Transverse colon (tissue), 4 donors: ENCODE measurements around the gene JMJD1C. TPM values are rescaled to one million over a fixed set of nuclear protein-coding genes. Genes with fewer than 3 reads are reported as not detected.
A peak's percentile ranks its signal among the peaks of the same experiment; 100 is the strongest.

Source experiments
- DNase-seq: peaks from one replicate; pipeline ENCODE4 v3.0.0-alpha.2; 2019
- H3K27ac ChIP-seq, 4 donors: fragments of 200-600 bp; sonication (generic); 2 replicates each; pipeline ENCODE4 v1.5.1; 2016 to 2018; ENCODE audit warnings: inconsistent platforms in 4 of 4
- H3K27me3 ChIP-seq: fragments of 200-600 bp; sonication (generic); 2 replicates; pipeline ENCODE4 v1.5.1; 2017; ENCODE audit warnings: inconsistent platforms
- H3K36me3 ChIP-seq, 4 donors: fragments of 200-600 bp; sonication (generic); 2 replicates each; pipeline ENCODE4 v1.5.1; 2017 to 2019; ENCODE audit warnings: inconsistent platforms in 4 of 4
- H3K4me1 ChIP-seq, 4 donors: fragments of 200-600 bp; sonication (generic); 2 replicates each; pipeline ENCODE4 v1.5.1; 2017 to 2020; ENCODE audit warnings: inconsistent platforms in 4 of 4
- H3K4me3 ChIP-seq, 4 donors: fragments of 200-600 bp; sonication (generic); 1 replicate in 1 of 4; 2 replicates in 3 of 4; pipeline versions ENCODE4 v1.5.1 to v1.6.1; 2017 to 2019; ENCODE audit warnings: inconsistent platforms in 4 of 4
- H3K9me3 ChIP-seq, 2 donors: fragments of 200-600 bp; sonication (generic); 2 replicates each; pipeline ENCODE4 v1.5.1; 2017 to 2019; ENCODE audit warnings: inconsistent platforms in 2 of 2
- CTCF ChIP-seq, 5 experiments: fragments of 200-600 bp in 3 of 5; fragments of 450-650 bp in 2 of 5; sonication (generic) in 3 of 5; IDR thresholded peaks; 1 replicate in 2 of 5; 2 replicates in 3 of 5; pipeline ENCODE4 v1.5.1; 2016 to 2017; ENCODE audit warnings: antibody characterized with exemption in 5 of 5, inconsistent platforms in 3 of 5, mild to moderate bottlenecking in 2 of 5, moderate library complexity in 1 of 5
- EP300 ChIP-seq: sonication (generic); formaldehyde crosslinking; IDR thresholded peaks from one replicate; pipeline ENCODE4 v1.6.1; 2017; ENCODE audit warnings: antibody characterized with exemption, low read depth
- POLR2A ChIP-seq: fragments of 450-650 bp; IDR thresholded peaks from one replicate; pipeline ENCODE4 v1.6.1; 2016; ENCODE audit warnings: antibody characterized with exemption, mild to moderate bottlenecking, moderate library complexity
- POLR2AphosphoS5 ChIP-seq, 3 donors: sonication (generic); formaldehyde crosslinking; IDR thresholded peaks; one replicate each; pipeline ENCODE4 v1.6.1; 2016; ENCODE audit warnings: antibody characterized with exemption in 3 of 3
- WGBS, 2 donors: methylation state at CpG; one replicate each; pipeline ENCODE4 v1.1.5; 2018; ENCODE audit warnings: low coverage in 1 of 2; 5-methylcytosine and 5-hydroxymethylcytosine counted together
- in situ Hi-C, 4 donors: fragments of 200-750 bp; cut with MboI; loops; one replicate each; pipeline versions ENCODE4 v1.15.0 to v1.15.1; 2017; ENCODE audit warnings: low sequenced_read_pairs in 3 of 4, low pct_ligation_motif_present in 1 of 4, low pct_unique_long_range_greater_than_20kb in 1 of 4
- intact Hi-C: fragments of 100-400 bp; cut with DNase I; formaldehyde crosslinking; loops from one replicate; pipeline ENCODE4 v1.15.1; 2023; ENCODE audit warnings: low total_unique reads
- total RNA-seq, 4 donors: library from RNA; depleted of rRNA; stranded (reverse); fragments of >200 nt; gene quantifications; one replicate each; pipeline ENCODE4 v1.1.0, GENCODE V29; 2016

The JMJD1C gene
- total RNA-seq, 4 donors from 2014 or later, result 56.7 to 128 (median 78.9) TPM

DNA sequence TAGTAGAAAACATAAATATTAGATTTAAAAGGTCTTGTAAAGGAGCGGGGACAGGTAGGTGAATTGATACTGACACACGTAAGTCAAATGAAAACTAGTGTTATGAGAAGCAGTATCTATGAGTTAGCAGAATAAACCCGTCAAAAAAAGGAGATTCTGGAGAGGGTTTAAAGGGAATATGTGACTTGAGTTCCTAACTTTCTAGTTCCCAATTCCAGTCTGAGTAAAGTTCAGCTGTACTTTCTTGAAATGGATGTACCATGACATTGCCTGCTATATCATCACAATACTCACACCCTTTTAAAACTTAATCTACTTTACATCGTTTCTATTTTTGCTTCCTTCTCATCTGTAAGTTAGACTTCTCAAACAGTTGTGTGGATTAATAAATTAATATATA is 210.5 kb downstream of the JMJD1C start:
- intact Hi-C loops, result no loop called here
- in situ Hi-C loops, result no loop called here
- WGBS, 2 donors, result 70 to 83% methylated on average over 3 to 4 of the region's 4 CpGs
- no peaks in the 10 kb centered on the region for H3K36me3 ChIP-seq
- H3K27ac ChIP-seq, result peak overlapping the region in 2 of 4 donors; percentile 21 to 31
- H3K4me1 ChIP-seq, result peaks cover 22 to 68% (median 43%) of the 10 kb centered on the region in 4 donors
- H3K4me3 ChIP-seq, result no peak overlapping the region
- DNase-seq, result no peak
- no peaks in the 10 kb centered on the region for H3K27me3 ChIP-seq
- no peaks in the 10 kb centered on the region for H3K9me3 ChIP-seq
- no peak for TF ChIP-seq POLR2AphosphoS5 (IDR thresholded peaks at IDR 0.05)
- no peak for TF ChIP-seq CTCF (IDR thresholded peaks at IDR 0.05)
- no peak for TF ChIP-seq EP300
- no peak for TF ChIP-seq POLR2A

- 80 to 95% methylated on average over 1 to 4 of the region's 4 CpGs for WGBS, 2 donors
- intact Hi-C loops, result no loop called here
Observed at GRCh38 chr10:63253040-63253439, 212.7 kb downstream of the JMJD1C start.

DNA sequence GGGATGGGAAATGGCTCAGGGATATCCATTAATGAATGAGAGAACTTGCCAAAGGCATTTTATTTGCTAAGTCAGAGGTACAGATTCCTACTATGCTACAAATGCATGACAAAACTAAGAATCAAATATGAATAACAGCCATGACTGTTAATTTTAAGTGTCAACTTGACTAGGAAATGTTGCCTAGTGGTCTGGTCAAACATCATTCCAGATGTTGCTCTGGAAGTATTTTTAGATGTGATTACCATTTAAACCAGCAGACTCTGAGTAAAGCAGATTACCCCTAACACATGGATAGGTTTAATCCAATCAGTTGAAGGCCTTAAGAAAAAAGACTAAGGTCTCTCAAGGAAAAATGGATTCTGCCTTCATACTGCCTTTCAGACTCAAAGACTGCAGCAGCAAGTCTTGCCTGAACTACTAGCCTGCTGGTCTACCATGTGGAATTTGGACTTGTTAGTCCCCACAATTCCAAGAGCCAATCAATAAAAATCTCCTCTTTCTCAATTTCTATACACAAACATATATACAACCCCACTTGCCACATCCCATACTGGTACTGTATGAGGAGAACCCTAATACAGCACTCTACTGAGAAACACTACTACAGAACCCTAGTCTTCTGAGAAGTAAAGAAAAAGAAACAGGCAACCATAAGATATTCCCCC is 213.5 kb downstream of the JMJD1C start:
- Histone ChIP-seq H3K9me3 (no peaks in the 10 kb centered on the region), H3K27ac (no peak overlapping the region), H3K27me3 (no peaks in the 10 kb centered on the region), H3K4me1 (peaks cover 5 to 37% (median 13%) of the 10 kb centered on the region in 4 donors), H3K4me3 (no peak overlapping the region), H3K36me3 (no peaks in the 10 kb centered on the region)
- TF ChIP-seq POLR2A (no peak), CTCF (IDR thresholded peaks at IDR 0.05) (no peak), POLR2AphosphoS5 (IDR thresholded peaks at IDR 0.05) (no peak), EP300 (no peak)
- intact Hi-C loops (no loop called here), in situ Hi-C loops (no loop called here)
- DNase-seq, result no peak

More at GRCh38 chr10:63253040-63253439, 212.7 kb downstream of the JMJD1C start:
- Histone ChIP-seq H3K36me3 (no peaks in the 10 kb centered on the region), H3K4me3 (no peak overlapping the region), H3K27me3 (no peaks in the 10 kb centered on the region), H3K27ac (no peak overlapping the region), H3K9me3 (no peaks in the 10 kb centered on the region), H3K4me1 (peaks cover 6 to 45% (median 21%) of the 10 kb centered on the region in 4 donors)
- in situ Hi-C loops, result no loop called here
- TF ChIP-seq CTCF (IDR thresholded peaks at IDR 0.05) (no peak), EP300 (no peak), POLR2A (no peak), POLR2AphosphoS5 (IDR thresholded peaks at IDR 0.05) (no peak)
- DNase-seq, result no peak

- intact Hi-C loops (no loop called here), in situ Hi-C loops (no loop called here)
- Histone ChIP-seq H3K27me3 (no peaks in the 10 kb centered on the region), H3K27ac (no peak overlapping the region), H3K9me3 (no peaks in the 10 kb centered on the region), H3K4me3 (no peak overlapping the region), H3K36me3 (no peaks in the 10 kb centered on the region), H3K4me1 (peaks cover 0 to 20% (median 0%) of the 10 kb centered on the region in 4 donors)
- DNase-seq, result no peak
- 92 to 95% methylated on average over 2 of the region's 2 CpGs for WGBS, 2 donors
- TF ChIP-seq EP300 (no peak), POLR2AphosphoS5 (IDR thresholded peaks at IDR 0.05) (no peak), CTCF (IDR thresholded peaks at IDR 0.05) (no peak), POLR2A (no peak)
Observed at GRCh38 chr10:63250032-63250431, 215.7 kb downstream of the JMJD1C start.
